Gastrocnemius medialis (tissue), 4 donors: ENCODE measurements around the gene CCSER2.

Experiments
- POLR2A ChIP-seq, 2 donors: fragments of 450-650 bp; IDR thresholded peaks; one replicate each; pipeline ENCODE4 v1.6.1; 2017; ENCODE audit warnings: antibody characterized with exemption in 2 of 2, mild to moderate bottlenecking in 2 of 2, moderate library complexity in 2 of 2
- TF ChIP-seq, protein P1 (sequence below), 5 experiments: fragments of 450-650 bp in 3 of 5; fragments of 200-600 bp in 2 of 5; sonication (generic) in 2 of 5; IDR thresholded peaks in 4 of 5; conservative IDR thresholded peaks in 1 of 5; 1 replicate in 4 of 5; 2 replicates in 1 of 5; pipeline ENCODE4 v1.5.1; 2016 to 2019; ENCODE audit warnings: antibody characterized with exemption in 5 of 5, mild to moderate bottlenecking in 3 of 5, moderate library complexity in 3 of 5

DNA sequence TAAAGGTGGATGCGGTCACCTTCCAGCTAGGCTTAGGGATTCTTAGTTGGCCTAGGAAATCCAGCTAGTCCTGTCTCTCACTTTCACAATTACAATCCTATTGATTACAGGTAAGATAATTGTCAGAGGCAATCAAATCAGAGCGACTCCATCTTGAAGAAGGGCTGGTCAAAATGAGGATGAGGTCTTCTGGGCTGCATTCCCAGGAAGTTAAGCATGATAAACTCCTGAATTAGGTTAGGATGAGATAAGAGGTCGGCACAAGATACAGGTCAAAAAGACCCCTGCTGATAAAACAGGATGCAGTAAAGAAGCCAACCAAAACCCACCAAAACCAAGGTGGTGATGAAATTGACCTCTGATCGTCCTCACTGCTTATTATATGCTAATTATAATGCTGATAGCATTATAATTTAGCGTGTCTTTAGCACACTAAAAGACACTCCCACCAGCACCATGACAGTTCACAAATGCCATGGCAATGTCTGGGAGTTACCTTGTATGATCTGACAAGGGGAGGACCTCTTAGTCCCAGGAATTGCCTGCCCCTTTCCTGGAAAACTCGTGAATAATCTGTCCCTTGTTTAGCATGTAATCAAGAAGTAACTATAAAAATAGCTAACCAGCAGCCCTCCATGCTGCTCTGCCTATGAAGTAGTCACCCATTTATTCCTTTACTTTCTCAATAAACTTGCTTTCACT, 237.6 kb downstream of the CCSER2 start:
- TF ChIP-seq, protein P1, sequence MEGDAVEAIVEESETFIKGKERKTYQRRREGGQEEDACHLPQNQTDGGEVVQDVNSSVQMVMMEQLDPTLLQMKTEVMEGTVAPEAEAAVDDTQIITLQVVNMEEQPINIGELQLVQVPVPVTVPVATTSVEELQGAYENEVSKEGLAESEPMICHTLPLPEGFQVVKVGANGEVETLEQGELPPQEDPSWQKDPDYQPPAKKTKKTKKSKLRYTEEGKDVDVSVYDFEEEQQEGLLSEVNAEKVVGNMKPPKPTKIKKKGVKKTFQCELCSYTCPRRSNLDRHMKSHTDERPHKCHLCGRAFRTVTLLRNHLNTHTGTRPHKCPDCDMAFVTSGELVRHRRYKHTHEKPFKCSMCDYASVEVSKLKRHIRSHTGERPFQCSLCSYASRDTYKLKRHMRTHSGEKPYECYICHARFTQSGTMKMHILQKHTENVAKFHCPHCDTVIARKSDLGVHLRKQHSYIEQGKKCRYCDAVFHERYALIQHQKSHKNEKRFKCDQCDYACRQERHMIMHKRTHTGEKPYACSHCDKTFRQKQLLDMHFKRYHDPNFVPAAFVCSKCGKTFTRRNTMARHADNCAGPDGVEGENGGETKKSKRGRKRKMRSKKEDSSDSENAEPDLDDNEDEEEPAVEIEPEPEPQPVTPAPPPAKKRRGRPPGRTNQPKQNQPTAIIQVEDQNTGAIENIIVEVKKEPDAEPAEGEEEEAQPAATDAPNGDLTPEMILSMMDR (IDR thresholded peaks at IDR 0.05 in 4 of 5, conservative IDR thresholded peaks at IDR 0.05 in 1 of 5), result no peak
- TF ChIP-seq POLR2A (IDR thresholded peaks at IDR 0.05), result no peak
